GM18511 (cell line): ENCODE data around the gene FBN3.
"Not testable (repeated sequence)": the region's sequence is repeated elsewhere in the genome, so short reads cannot be mapped to it uniquely, and the experiment has no call there.

Experiments used
- ATAC-seq: cut with Tn5 transposase; IDR thresholded peaks from one replicate; pipeline ENCODE4 v1.9.1; 2021; ENCODE audit warnings: mild to moderate bottlenecking, moderate library complexity; ENCODE audit not compliant: unreplicated experiment

FBN3 gene

DNA sequence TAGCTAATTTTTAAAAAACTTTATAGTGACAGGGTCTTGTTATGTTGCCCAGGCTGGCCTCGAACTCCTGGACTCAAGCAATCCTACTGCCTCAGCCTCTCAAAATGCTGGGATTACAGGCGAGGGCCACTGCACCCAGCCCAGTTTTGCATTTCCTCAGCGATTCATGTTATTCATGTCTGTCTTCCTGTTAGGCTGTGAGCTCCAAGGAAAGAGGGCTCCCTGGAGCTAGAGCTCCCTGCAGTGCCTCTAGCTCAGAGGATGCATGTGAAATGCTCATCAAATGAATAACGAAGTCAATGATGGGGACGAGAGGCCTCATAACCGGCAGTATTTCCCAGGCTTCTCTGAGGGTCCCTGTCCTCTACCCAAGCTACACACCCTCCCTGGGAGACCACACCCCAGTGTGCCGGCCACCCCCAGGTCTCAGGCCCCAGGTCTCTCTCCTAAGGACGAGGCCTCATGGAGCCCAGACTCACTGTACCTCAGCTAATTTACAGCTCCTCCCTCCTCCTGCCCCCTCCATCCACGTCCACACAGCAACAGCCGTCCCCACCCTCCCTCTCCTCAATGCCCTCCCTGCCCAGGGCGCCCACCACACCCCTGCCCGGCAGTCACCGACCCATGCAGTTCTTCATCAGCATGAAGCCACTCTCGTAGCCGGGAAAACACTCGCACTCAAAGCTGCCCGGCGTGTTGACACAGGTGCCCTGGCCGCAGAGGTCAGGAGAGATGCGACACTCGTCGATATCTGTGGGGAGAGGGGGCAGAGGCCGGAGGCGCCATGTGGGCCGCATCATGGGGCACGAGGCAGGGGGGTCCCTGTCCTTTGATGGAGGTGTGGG is 28.5 kb downstream of the FBN3 start:
- ATAC-seq, result no peak

DNA sequence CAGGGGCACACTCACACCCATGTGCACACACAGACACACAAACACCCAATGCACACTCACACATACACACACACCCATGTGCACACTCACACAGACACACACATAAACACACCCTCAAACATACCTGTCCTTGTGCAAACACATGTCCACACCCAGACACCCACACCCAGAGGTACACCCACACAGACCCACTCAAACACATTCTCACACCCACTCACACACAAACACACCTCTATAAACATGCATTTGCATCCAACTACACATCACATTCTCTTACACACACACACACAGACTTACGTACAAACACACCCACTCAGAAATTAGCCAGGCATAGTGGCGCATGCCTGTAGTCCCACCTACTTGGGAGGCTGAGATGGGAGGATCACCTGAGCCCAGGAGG is 31.4 kb downstream of the FBN3 start:
- no peak for ATAC-seq

DNA sequence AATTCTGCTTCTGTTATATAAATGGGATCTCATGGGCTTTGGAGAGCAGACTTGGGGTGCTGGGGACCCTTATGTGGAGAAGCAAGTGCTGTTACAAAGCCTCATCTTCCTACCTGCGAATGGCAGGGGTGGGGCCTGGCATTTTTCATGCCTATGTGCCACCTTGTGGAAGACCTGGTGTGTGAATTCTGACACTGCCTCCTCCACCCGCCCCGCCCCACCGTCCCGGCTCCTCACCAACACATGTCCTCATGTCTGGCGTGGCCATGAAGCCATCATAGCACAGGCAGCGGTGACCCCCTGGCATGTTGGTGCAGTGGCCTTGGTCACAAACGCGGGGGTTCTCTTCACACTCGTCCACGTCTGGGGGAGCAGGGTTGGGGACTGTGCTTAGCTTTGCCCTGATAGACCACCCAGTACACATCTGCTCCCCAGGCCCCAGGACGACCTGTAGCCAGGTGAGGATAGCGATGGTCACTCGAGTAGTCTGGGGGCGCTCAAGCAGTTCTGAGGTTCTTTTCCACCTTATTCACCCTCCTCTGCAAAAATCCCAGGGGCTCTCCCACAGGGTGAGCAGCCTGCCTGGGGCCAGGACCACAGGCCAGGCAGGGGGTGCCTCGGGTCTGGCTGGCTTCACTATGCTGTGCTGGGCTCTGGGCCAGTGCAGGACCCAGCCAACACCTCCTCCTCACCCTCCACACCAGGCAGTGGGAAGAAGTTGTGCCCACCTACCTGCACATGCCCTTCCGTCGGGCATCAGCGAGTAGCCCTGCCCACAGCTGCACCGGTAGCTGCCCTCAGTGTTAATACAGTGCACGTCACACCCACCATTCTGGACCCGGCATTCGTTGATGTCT is 32.7 kb downstream of the FBN3 start:
- ATAC-seq, result no peak

DNA sequence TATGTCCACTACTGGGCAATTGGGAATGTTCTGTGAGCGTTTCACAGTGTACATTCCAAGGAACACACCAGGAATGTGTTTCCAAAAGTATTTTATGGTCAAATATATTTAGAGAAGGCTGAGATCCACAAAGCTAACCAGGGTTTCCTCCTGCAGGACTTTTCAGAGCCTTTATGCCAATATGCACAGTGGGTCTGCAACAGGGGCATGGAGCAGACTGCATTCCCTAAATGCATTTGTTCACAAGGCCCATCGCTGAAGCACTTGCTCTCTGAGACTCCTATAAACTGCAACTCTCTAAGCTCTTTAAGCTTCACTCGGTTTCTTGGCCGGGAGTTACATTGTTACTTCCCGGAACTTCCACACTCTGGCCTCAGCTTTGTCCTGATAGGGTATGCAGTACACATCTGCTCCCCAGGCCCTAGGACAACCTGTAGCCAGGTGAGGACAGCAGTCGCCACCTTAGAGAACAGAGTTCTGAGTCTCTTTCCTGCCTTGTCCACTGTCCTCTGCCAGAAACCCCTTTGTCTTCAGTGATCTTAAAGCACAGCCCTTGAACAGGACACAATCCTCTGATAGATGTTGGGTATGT is 33.5 kb downstream of the FBN3 start:
- ATAC-seq, result no peak

DNA sequence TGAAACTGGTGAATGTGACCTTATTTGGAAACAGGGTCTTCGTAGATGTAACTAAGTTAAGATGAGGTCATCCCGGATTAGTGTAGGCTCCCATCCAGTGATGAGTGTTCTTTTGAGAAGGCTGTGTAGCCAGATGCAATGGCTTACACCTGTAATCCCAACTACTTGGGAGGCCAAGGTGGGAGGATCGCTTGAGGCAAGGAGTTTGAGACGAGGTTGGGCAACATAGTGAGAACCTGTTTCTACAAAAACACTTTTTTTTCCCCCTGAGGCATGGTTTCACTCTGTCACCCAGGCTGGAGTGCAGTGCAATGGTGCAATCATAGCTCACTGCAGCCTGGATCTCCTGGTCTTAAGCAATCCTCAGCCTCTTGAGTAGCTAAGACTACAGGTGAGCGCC is 36.4 kb downstream of the FBN3 start:
- no peak for ATAC-seq

DNA sequence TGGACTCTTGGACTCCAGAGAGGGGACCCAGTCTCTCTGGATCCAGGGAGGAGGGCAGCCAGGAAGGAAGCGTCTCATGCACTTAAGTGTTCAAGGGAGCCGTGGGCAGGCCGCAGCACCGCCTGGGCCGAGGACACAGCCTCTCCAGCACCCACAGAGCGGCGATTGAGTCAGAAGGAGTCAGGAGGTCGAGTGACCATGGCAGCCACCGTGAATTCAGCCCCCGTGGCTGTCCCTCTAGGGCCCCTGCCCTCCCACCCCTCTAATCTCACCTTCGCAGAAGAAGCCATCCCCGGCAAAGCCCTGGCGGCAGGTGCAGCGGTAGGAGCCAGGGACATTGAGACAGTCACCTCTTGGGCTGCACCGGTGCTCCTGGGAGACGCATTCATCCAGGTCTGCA is 38.0 kb downstream of the FBN3 start:
- no peak for ATAC-seq

DNA sequence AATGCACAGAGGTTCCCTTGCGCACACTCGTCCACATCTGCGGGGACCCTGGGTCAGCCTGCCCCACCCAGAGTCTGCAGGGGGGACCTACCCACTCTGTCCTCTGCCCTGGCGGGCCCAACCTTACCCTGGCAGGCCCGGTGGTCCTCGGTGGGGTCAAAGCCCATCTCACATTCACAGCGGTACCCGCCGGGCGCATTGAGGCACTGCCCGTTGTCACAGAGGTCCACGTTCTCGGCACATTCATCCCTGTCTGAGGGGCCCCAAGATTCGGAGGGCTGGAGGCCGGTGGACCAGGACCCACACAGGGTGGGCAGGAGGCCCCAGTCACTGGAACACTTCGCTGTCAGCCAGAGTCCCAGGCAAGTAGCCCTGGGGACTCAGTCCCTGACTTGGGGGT is 38.5 kb downstream of the FBN3 start:
- no peak for ATAC-seq

DNA sequence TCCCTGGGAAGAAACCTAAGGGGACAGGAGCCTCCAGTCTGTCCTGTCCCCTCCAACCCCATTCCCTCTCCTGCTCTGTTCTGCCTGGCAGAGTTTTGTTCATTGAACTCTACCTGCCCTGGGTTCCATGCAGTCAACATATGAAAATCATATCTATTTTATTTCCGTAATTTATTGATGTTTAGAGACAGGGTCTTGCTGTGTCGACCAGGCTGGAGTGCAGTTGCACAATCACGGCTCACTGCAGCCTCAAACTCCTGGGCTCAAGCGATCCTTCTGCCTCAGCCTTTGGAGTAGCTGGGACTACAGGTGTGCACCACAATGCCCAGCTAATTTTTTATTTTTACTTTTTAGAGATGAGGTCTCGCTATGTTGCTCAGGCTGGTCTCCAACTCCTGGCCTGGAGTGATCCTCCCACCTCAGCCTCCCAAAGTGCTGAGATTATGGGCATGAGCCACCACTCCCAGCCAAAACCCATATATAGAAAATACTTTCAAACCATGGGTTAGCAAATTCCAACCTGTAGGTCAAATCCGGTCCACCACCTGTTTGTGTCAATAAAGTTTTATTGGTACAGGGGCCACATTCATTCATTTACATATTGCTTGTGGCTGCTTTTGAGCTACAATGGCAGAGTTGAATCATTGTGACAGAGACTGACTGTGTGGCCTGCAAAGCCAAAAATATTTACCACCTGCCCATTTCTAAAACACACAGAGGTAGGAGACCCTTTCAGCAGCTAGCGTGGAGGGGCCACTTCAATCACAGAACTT is 39.3 kb downstream of the FBN3 start:
- no peak for ATAC-seq

DNA sequence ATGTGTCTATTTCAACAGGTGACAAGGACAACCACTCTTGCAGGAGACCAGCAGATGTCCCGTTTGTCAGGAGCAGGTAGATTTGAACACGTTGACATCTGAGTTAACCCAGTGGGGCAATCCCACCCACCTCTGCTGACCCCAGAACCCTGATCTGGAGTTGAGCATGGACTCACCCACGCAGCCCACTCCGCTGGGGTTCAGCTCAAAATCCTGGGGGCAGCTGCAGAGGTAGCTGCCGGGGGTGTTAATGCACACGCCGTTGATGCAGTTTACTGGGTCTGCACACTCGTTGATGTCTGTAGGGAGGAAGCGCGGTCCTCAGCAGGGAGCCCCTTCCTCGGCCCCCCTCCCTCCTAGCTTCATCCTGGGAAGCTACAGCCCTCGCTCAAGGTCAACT is 39.9 kb downstream of the FBN3 start:
- ATAC-seq, result no peak

DNA sequence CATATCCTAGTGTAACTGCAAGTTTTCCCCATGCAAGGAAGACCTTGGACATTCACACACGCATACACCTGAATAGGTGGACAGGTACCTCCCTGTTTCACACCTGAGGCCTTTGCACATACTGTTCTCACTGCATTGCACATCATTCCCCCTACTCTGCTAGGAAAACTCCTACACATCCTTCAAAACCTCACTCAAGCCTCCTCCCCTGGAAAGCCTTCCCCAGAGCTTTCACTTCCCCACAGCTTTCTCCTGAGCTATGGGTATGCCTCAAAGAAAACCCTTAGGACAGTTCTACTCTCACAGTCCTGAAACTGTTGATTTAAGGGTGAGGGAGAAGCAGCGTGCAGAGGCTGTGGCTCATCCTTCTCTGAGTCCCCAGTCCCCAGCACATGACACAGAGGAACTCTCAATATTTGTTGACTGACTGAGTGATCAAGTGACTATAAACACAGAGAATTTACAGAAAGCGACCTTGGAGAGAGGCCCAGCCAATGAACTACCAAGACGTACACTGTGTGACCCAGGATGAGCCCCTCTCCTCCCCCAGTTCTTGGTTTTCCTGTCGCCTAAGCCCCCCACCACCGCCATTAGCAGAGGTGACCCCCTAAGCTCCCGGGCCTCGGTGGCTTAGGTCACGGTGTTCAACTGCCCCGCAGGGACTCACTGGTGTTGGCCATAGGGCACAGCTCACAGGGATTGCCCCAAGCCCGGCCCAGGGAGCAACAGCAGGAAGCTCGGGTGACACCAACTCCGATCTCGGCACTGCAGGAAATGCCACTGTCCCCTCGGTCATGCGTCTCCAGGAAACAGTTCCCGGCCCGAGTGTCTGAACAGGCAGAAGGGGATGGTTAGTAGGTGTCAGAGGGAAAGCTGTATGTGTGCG is 40.6 kb downstream of the FBN3 start:
- no peak for ATAC-seq

DNA sequence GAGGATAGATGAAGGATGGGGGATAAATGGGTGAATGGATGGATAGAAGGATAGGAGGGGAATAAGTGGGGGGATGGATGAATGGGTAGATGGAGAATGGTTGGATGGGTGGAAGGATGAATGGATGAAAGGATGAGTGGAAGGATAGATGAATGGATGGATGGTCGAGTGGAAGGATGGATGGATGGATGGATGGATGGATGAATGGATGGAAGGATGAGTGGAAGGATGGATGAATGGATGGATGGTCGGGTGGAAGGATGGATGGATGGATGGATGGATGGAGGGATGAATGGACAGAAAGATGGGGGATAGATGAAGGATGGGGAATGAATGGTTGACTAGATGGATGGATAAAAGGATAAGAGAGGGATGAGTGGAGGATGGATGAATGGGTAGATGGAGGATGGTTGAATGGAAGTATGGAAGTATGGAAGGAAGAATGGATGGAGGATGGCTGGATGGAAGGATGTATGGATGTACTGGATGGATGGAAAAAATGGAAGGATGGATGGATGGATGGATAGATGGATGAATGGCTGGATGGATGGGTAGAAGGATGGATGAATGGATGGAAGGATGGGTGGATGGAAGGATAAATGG is 42.0 kb downstream of the FBN3 start:
- no peak for ATAC-seq

DNA sequence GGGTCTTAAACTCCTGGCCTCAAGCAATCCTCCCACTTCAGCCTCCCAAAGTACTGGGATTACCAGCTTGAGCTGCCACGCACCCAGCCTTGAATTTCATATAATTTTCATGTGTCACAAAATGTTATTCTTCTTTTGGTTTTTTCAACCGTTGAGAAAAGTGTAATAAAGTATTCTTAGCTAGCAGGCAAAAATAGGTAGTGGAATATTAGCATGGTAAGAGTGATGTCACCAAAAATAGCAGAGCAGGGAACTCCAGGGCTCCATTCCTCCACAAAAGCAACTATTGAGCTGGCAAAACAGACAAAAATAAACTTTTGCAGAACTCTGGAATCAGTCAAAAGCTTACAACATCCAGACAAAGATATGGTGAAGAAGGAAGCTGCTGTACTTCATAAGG is 43.9 kb downstream of the FBN3 start:
- ATAC-seq, result no peak

DNA sequence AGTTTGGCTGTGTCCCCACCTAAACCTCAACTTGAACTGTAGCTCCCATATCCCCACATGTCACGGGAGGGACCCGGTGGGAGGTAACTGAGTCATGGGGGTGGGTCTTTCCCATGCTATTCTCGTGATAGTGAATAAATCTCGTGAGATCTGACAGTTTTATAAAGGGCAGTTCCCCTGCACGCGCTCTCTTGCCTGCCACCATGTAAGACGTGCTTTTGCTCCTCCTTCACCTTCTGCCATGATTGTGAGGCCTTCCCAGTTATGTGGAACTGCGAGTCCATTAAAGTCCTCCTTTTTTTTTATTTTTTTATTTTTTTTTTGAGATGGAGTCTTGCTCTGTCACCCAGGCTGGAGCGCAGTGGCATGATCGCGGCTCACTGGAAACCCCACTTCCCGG is 47.5 kb downstream of the FBN3 start:
- not testable (repeated sequence) for ATAC-seq

DNA sequence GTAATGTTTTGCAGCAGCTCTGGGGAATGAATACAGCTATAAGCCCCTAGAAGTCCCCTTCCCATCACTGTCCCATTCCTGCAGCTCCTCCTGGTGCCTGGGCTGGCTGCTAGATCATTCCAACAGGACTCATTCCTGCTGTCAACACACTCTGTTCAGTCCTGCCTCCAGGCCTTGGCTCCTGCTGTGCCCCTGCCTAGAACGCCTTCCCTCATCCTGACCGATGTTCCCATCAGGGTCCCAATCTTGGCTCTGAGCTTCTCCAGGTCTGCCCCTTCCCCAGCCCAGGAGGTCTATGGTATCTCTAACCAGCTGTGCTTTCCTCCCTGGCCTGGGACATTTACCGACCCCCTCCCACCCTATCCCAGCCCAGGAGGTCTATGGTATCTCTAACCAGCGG is 48.1 kb downstream of the FBN3 start:
- ATAC-seq, result no peak

DNA sequence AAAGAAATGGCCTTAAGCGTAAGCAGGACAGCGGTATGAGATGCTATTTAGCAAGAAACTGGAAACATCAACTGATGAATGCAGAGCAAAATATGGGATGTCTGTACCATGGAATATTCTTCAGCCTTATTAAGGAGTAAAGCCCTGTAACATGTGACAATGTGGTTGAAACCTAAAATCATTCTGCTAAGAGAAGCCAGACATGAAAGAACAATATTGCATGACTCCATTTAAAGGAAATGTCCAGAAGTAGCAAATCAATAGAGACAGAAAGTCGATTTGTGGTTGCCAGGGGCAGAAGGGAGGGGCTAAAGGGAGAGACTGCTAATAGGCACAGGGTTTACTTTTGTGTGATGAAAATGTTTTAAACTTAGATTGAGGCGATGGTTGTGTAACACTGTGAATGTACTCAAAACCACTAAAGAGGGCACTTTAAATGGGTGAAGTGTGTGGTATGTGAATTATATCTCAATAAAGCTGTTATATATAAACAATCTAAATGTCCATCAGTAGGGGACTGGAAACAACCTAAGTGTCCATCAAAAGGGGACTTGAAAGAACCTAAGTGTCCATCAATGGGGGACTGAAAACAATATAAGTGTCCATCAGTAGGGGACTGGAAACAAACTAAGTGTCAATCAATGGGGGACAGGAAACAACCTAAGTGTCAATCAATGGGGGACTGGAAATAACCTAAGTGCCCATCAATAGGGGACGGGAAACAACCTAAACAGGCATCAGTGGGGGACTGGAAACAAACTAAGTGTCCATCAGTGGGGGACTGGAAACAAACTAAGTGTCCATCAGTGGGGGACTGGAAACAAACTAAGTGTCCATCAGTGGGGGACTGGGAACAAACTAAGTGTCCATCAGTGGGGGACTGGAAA is 51.5 kb downstream of the FBN3 start:
- no peak for ATAC-seq

DNA sequence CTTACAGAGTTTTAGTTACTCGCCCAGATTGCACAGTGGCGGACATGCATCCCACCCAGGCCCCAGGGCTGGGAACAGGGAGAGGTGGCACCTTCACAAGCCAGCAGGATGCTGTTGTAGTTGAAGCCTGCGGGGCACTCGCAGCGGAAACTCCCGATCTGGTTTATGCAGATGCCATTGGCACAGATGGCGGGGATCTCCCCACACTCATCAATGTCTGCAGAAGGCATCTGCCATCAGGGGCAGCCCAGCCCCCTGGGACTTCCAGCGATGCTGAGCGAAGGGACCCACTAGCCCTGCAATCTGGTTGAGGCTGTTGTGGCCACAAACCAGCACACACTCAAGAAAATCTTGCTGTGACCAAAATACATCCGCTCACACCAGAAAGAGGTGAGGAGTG is 52.2 kb downstream of the FBN3 start:
- no peak for ATAC-seq

DNA sequence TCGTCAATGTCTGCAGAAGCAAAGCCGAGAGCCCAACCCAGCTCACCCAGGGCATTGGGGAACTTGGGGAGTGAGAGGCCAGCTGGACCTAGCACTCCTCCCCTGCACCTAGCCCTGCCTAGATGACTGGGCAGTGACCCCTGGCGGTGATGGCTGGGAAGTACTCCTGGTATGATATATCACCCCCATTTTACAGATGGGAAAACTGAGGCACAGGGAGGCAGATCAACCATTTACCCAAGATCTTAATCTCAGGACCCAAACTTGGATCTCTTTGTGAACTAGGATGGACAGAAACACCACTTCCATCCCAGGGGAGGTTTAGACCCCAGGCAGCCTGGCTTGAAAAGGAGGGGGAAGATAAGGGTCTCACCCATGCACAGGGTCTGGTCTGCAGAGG is 53.3 kb downstream of the FBN3 start:
- no peak for ATAC-seq

DNA sequence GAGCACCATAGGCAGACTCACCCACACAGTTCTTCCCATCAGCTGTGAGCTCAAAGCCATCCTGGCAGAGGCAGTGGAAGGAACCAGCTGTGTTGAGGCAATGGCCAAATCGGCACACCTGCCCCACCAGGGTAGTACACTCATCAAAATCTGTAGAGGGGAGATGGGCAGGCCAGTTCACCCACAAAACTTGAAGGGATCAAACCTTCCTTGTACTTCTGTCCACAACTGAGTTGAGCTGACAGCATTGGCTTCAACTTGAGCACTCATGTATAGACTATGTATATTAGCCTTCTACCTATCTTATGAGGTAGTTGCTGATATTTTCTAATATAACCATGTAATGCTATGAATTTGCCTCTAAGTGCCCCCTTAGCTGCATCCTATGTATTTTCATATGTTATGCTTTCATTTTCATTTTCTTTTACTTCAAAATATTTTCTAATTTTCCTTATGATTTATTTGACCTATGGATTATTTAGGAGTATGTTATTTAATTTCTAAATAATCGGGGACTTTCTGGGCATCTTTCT is 54.0 kb downstream of the FBN3 start:
- ATAC-seq, result no peak
